Left lung (tissue), 10 donors: ENCODE results near the gene JDP2. TPM values are rescaled to one million over a fixed set of nuclear protein-coding genes. Genes with fewer than 3 reads are reported as not detected.
"Not testable (repeated sequence)": the region's sequence is repeated elsewhere in the genome, so short reads cannot be mapped to it uniquely, and the experiment has no call there.

Experiments
- ATAC-seq: fragments of 200-7000 bp; cut with Tn5 transposase; one replicate; pipeline ENCODE4 v1.9.1; 2020; ENCODE audit warnings: moderate library complexity
- DNase-seq, 4 donors: peaks; one replicate each; pipeline ENCODE4 v3.0.0-alpha.2; 2013 to 2020
- H3K27ac ChIP-seq, 2 donors: fragments of 200-600 bp; sonication (generic) in 1 of 2; one replicate each; pipeline versions ENCODE4 v1.5.0 to v1.8.0; 2020 to 2021
- H3K27me3 ChIP-seq, 2 donors: fragments of 200-600 bp; sonication (generic) in 1 of 2; one replicate each; pipeline versions ENCODE4 v1.5.0 to v1.8.0; 2020 to 2021
- H3K36me3 ChIP-seq, 2 donors: fragments of 200-600 bp; sonication (generic) in 1 of 2; one replicate each; pipeline versions ENCODE4 v1.5.0 to v1.8.0; 2020 to 2021
- H3K4me1 ChIP-seq, 2 donors: fragments of 200-600 bp; one replicate each; pipeline ENCODE4 v1.8.0; 2021
- H3K4me3 ChIP-seq, 2 donors: fragments of 200-600 bp; sonication (generic) in 1 of 2; one replicate each; pipeline versions ENCODE4 v1.5.0 to v1.8.0; 2020 to 2021; ENCODE audit warnings: mild to moderate bottlenecking in 1 of 2
- H3K9me3 ChIP-seq, 2 donors: fragments of 200-600 bp; sonication (generic) in 1 of 2; one replicate each; pipeline versions ENCODE4 v1.5.0 to v1.8.0; 2020 to 2021
- CTCF ChIP-seq, 2 donors: fragments of 200-600 bp; sonication (generic) in 1 of 2; IDR thresholded peaks; one replicate each; pipeline versions ENCODE4 v1.5.0 to v1.8.0; 2021; ENCODE audit warnings: antibody characterized with exemption in 2 of 2
- intact Hi-C, 2 donors: fragments of 100-400 bp; cut with DNase I; formaldehyde crosslinking; loops; one replicate each; pipeline versions ENCODE4 v1.11.2 to v1.14.2; 2022
- polyA plus RNA-seq, 6 donors: library from polyadenylated mRNA; unstranded; fragments of 120-200 nt; gene quantifications; one replicate each; pipeline ENCODE4 v1.2.1, GENCODE V29; 2013; ENCODE audit not compliant: insufficient read length in 6 of 6
- total RNA-seq, 2 donors: library from RNA; stranded (reverse); fragmentation: NEBNext Ultra II Directional; extraction: Animal tissue kit (Norgen Biotek cat#: 25700); gene quantifications; one replicate each; pipeline ENCODE4 v1.2.1, GENCODE V29; 2021
- donor health status: DM: no; HTN: yes; CAD: no.
- donor health status: DM: no; HTN: no; CAD: no.

Gene JDP2
- total and polyA plus RNA-seq, 8 donors: 20.3 to 57.6 (median 26.8) TPM

- no peak for ATAC-seq
- no peak overlapping the region for H3K27ac ChIP-seq
- intact Hi-C loops: no loop called here
- H3K4me3 ChIP-seq: no peak overlapping the region
- H3K27me3 ChIP-seq: no peaks in the 10 kb centered on the region
- H3K9me3 ChIP-seq: no peaks in the 10 kb centered on the region
- peaks cover 0 to 96% of the 10 kb centered on the region in 2 donors for H3K36me3 ChIP-seq
- H3K4me1 ChIP-seq: peaks cover 6 to 21% of the 10 kb centered on the region in 2 donors
- TF ChIP-seq CTCF (IDR thresholded peaks at IDR 0.05): no peak
- DNase-seq: no peak
Observed at GRCh38 chr14:75469164-75469563, 41.3 kb downstream of the JDP2 start.

- no peaks in the 10 kb centered on the region for H3K9me3 ChIP-seq
- H3K36me3 ChIP-seq: peaks cover 0 to 98% of the 10 kb centered on the region in 2 donors
- ATAC-seq (peak; percentile 93), DNase-seq (peak; percentile 30 to 87 (median 80))
- peaks cover 6 to 21% of the 10 kb centered on the region in 2 donors for H3K4me1 ChIP-seq
- no peaks in the 10 kb centered on the region for H3K27me3 ChIP-seq
- H3K27ac ChIP-seq: peak overlapping the region in 1 of 2 donors; percentile 44
- no peak overlapping the region for H3K4me3 ChIP-seq
- no peak for TF ChIP-seq CTCF (IDR thresholded peaks at IDR 0.05)
- intact Hi-C loops: no loop called here
Observed at GRCh38 chr14:75469606-75470237, 41.9 kb downstream of the JDP2 start.

- no peak for TF ChIP-seq CTCF (IDR thresholded peaks at IDR 0.05)
- no peaks in the 10 kb centered on the region for H3K9me3 ChIP-seq
- H3K27ac ChIP-seq: peak overlapping the region; percentile 33 to 44
- no peak overlapping the region for H3K4me3 ChIP-seq
- peaks cover 0 to 100% of the 10 kb centered on the region in 2 donors for H3K36me3 ChIP-seq
- H3K27me3 ChIP-seq: no peaks in the 10 kb centered on the region
- DNase-seq (no peak), ATAC-seq (peak; percentile 85)
- intact Hi-C loops: no loop called here
- peaks cover 6 to 21% of the 10 kb centered on the region in 2 donors for H3K4me1 ChIP-seq
Observed at GRCh38 chr14:75470238-75470797, 42.5 kb downstream of the JDP2 start.

GRCh38 chr14:75471059-75471458, 43.2 kb downstream of the JDP2 start:
- Histone ChIP-seq H3K36me3 (peaks cover 0 to 100% of the 10 kb centered on the region in 2 donors), H3K4me1 (peaks cover 6 to 23% of the 10 kb centered on the region in 2 donors), H3K4me3 (no peak overlapping the region), H3K27ac (no peak overlapping the region), H3K27me3 (no peaks in the 10 kb centered on the region), H3K9me3 (no peaks in the 10 kb centered on the region)
- intact Hi-C loops: no loop called here
- TF ChIP-seq CTCF (IDR thresholded peaks at IDR 0.05): no peak
- DNase-seq: no peak
- ATAC-seq: peak; percentile 4

GRCh38 chr14:75474127-75474526, 46.3 kb downstream of the JDP2 start:
- Histone ChIP-seq H3K36me3 (peaks cover 0 to 82% of the 10 kb centered on the region in 2 donors), H3K4me1 (peaks cover 6 to 26% of the 10 kb centered on the region in 2 donors)
- H3K9me3 ChIP-seq, H3K4me3 ChIP-seq, H3K27ac ChIP-seq, ATAC-seq, intact Hi-C loops, DNase-seq, H3K27me3 ChIP-seq: not testable (repeated sequence)
